Transverse colon (tissue), 4 donors: ENCODE measurements around the gene DNPEP. TPM values are rescaled to one million over a fixed set of nuclear protein-coding genes. Genes with fewer than 3 reads are reported as not detected.

Experiments
- DNase-seq: peaks from one replicate; pipeline ENCODE4 v3.0.0-alpha.2; 2019
- H3K27ac ChIP-seq, 4 donors: fragments of 200-600 bp; sonication (generic); 2 replicates each; pipeline ENCODE4 v1.5.1; 2016 to 2018; ENCODE audit warnings: inconsistent platforms in 4 of 4
- H3K27me3 ChIP-seq: fragments of 200-600 bp; sonication (generic); 2 replicates; pipeline ENCODE4 v1.5.1; 2017; ENCODE audit warnings: inconsistent platforms
- H3K36me3 ChIP-seq, 4 donors: fragments of 200-600 bp; sonication (generic); 2 replicates each; pipeline ENCODE4 v1.5.1; 2017 to 2019; ENCODE audit warnings: inconsistent platforms in 4 of 4
- H3K4me1 ChIP-seq, 4 donors: fragments of 200-600 bp; sonication (generic); 2 replicates each; pipeline ENCODE4 v1.5.1; 2017 to 2020; ENCODE audit warnings: inconsistent platforms in 4 of 4
- H3K4me3 ChIP-seq, 4 donors: fragments of 200-600 bp; sonication (generic); 1 replicate in 1 of 4; 2 replicates in 3 of 4; pipeline versions ENCODE4 v1.5.1 to v1.6.1; 2017 to 2019; ENCODE audit warnings: inconsistent platforms in 4 of 4
- H3K9me3 ChIP-seq, 2 donors: fragments of 200-600 bp; sonication (generic); 2 replicates each; pipeline ENCODE4 v1.5.1; 2017 to 2019; ENCODE audit warnings: inconsistent platforms in 2 of 2
- CTCF ChIP-seq, 5 experiments: fragments of 200-600 bp in 3 of 5; fragments of 450-650 bp in 2 of 5; sonication (generic) in 3 of 5; IDR thresholded peaks; 1 replicate in 2 of 5; 2 replicates in 3 of 5; pipeline ENCODE4 v1.5.1; 2016 to 2017; ENCODE audit warnings: antibody characterized with exemption in 5 of 5, inconsistent platforms in 3 of 5, mild to moderate bottlenecking in 2 of 5, moderate library complexity in 1 of 5
- EP300 ChIP-seq: sonication (generic); formaldehyde crosslinking; IDR thresholded peaks from one replicate; pipeline ENCODE4 v1.6.1; 2017; ENCODE audit warnings: antibody characterized with exemption, low read depth
- POLR2A ChIP-seq: fragments of 450-650 bp; IDR thresholded peaks from one replicate; pipeline ENCODE4 v1.6.1; 2016; ENCODE audit warnings: antibody characterized with exemption, mild to moderate bottlenecking, moderate library complexity
- POLR2AphosphoS5 ChIP-seq, 3 donors: sonication (generic); formaldehyde crosslinking; IDR thresholded peaks; one replicate each; pipeline ENCODE4 v1.6.1; 2016; ENCODE audit warnings: antibody characterized with exemption in 3 of 3
- WGBS, 2 donors: methylation state at CpG; one replicate each; pipeline ENCODE4 v1.1.5; 2018; ENCODE audit warnings: low coverage in 1 of 2; 5-methylcytosine and 5-hydroxymethylcytosine counted together
- in situ Hi-C, 4 donors: fragments of 200-750 bp; cut with MboI; loops; one replicate each; pipeline versions ENCODE4 v1.15.0 to v1.15.1; 2017; ENCODE audit warnings: low sequenced_read_pairs in 3 of 4, low pct_ligation_motif_present in 1 of 4, low pct_unique_long_range_greater_than_20kb in 1 of 4
- intact Hi-C: fragments of 100-400 bp; cut with DNase I; formaldehyde crosslinking; loops from one replicate; pipeline ENCODE4 v1.15.1; 2023; ENCODE audit warnings: low total_unique reads
- total RNA-seq, 4 donors: library from RNA; depleted of rRNA; stranded (reverse); fragments of >200 nt; gene quantifications; one replicate each; pipeline ENCODE4 v1.1.0, GENCODE V29; 2016

The DNPEP gene
- total RNA-seq, 4 donors from 2014 or later: 61.3 to 142 (median 104) TPM

GRCh38 chr2:219434718-219435525, 47.2 kb upstream of the DNPEP start, which contains the start of gene SPEG:
Gene SPEG, plus strand, starts transcription at chr2:219434843. Its CDS starts 135 bp downstream, at chr2:219434978.
- H3K36me3 ChIP-seq: no peaks in the 10 kb centered on the region
- H3K27me3 ChIP-seq: peaks cover 48% of the 10 kb centered on the region
- H3K4me3 ChIP-seq: peak within 1 kb of the TSS in 2 of 4 donors; percentile 14 to 24
- DNase-seq: no peak
- in situ Hi-C loops (no loop called here), intact Hi-C loops (no loop called here)
- TF ChIP-seq CTCF (IDR thresholded peaks at IDR 0.05): no peak
- no peak for TF ChIP-seq POLR2A
- no peak for TF ChIP-seq EP300
- TF ChIP-seq POLR2AphosphoS5 (IDR thresholded peaks at IDR 0.05): peak in 1 of 3 donors; percentile 9
- H3K27ac ChIP-seq: peak within 1 kb of the TSS; percentile 84 to 96 (median 85)
- H3K9me3 ChIP-seq: no peaks in the 10 kb centered on the region
- WGBS, 2 donors: 19% methylated on average over 44 of the region's 77 CpGs; no CpG with 5 or more reads in 1 of the 2 donors
- H3K4me1 ChIP-seq: peaks cover 6 to 21% (median 16%) of the 10 kb centered on the region in 4 donors

GRCh38 chr2:219434468-219434717, 46.7 kb upstream of the DNPEP start:
- Histone ChIP-seq H3K4me3 (peak overlapping the region in 2 of 4 donors; percentile 14 to 24), H3K36me3 (no peaks in the 10 kb centered on the region), H3K9me3 (no peaks in the 10 kb centered on the region), H3K4me1 (peaks cover 6 to 21% (median 16%) of the 10 kb centered on the region in 4 donors), H3K27me3 (peaks cover 43% of the 10 kb centered on the region), H3K27ac (peak overlapping the region; percentile 84 to 96 (median 85))
- TF ChIP-seq POLR2AphosphoS5 (IDR thresholded peaks at IDR 0.05): no peak
- no peak for TF ChIP-seq CTCF (IDR thresholded peaks at IDR 0.05)
- no peak for TF ChIP-seq POLR2A
- no peak for TF ChIP-seq EP300
- in situ Hi-C loops (no loop called here), intact Hi-C loops (no loop called here)
- 44% methylated on average over 9 of the region's 9 CpGs; no CpG with 5 or more reads in 1 of the 2 donors for WGBS, 2 donors
- DNase-seq: no peak

GRCh38 chr2:219433666-219434467, 46.2 kb upstream of the DNPEP start:
- intact Hi-C loops: no loop called here
- Histone ChIP-seq H3K9me3 (no peaks in the 10 kb centered on the region), H3K36me3 (no peaks in the 10 kb centered on the region), H3K27me3 (peaks cover 41% of the 10 kb centered on the region), H3K4me1 (peaks cover 6 to 21% (median 16%) of the 10 kb centered on the region in 4 donors), H3K27ac (peak overlapping the region; percentile 84 to 96 (median 85)), H3K4me3 (peak overlapping the region in 1 of 4 donors; percentile 14)
- TF ChIP-seq POLR2A (peak; percentile 25), CTCF (IDR thresholded peaks at IDR 0.05) (peak; percentile 29 to 57 (median 44)), EP300 (peak; percentile 37), POLR2AphosphoS5 (IDR thresholded peaks at IDR 0.05) (peak in 2 of 3 donors; percentile 37 to 69)
- 66 to 77% methylated on average over 8 to 16 of the region's 16 CpGs for WGBS, 2 donors
- in situ Hi-C loops: no loop called here
- DNase-seq: peak; percentile 57
